SKM-1 (cell line): ENCODE measurements around the gene JCAD.
"Not testable (repeated sequence)": the region's sequence is repeated elsewhere in the genome, so short reads cannot be mapped to it uniquely, and the experiment has no call there.

Source experiments
- DNase-seq: peaks from one replicate; lab custom pipeline; 2025; ENCODE audit not compliant: unreplicated experiment; lab: John Stamatoyannopoulos, UW

JCAD gene

DNA sequence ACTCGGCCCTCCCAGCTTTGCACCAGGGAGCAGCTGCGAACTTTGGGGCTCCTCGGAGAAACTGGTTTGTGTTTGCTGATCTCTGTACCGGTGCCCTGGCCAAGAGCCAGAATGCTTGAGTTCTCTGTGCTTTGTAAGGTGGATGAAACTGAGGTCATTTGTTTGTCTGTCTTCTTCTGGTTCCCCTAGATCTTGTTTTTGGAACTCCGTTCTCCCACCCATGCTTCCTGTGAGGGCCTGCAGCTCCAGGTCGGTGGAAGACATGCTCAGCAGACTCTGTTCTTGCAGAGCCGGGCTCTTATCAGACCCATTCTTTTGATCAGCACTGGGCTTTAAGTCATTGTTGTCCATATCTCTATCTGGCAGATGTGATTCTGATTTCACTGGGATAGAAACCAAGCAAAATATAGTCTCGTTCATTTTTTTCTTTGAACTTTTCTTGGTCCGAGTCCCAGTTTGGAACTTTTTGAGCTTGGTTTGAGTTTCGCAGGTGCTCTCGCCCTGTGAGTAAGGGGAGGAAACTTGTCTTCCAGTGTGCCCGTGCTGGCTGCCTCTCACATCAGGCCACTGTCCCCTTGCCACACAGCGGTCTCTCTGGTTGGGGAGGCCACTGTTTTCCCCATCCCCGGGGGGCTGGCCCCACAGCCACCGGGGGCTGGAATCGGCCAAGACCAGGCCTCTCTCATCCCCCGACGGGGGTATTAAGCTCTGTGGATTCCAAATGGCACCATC, 31.2 kb downstream of the JCAD start:
- DNase-seq: no peak

DNA sequence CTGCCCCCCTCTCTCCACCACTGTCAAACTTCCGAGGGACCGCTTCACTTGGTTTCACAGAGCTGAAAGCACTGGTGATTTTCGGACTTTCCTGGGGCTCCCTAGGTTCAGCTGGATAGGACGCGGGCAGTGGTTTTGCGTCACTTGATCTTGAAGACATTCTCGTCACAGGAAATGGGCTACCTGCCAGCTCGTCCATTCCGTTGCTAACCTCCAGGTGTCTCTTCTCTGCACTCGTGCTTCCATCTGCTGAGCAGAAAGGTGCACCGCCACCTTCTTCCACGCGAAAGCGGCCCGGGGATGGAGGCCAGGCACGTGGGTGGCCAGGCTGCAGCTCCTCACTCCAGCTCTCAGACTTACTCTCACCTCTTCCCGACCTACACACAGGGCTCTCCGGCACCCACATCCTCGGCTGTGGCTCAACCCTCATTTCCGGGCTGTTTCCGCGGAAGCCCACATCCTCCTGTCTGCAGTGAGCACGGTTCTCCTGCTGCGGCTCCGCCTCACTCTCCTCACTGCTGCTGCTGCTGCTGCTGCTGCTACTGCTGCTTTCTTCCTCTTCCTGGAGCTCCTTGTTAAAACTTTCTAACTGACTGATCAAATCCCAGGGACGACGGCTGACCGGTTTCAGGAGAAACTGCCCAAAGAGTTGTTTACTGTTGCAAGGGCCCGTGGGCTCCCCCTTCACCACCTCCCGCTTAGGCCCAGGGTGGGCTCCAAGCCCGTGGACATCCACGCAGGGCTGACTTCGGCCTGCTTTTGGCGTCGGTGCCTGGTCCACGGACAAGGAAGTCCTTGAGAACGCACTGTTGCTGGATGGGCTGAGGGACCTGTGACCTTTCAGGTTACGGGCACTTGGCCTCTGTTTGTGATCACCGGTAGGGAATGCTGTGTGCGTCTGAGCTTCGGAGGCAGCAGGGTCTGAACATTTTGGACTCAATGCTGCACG, 32.1 kb downstream of the JCAD start:
- peak; percentile 62 for DNase-seq

GRCh38 chr10:30026578-30026977, 32.8 kb downstream of the JCAD start:
- no peak for DNase-seq

DNA sequence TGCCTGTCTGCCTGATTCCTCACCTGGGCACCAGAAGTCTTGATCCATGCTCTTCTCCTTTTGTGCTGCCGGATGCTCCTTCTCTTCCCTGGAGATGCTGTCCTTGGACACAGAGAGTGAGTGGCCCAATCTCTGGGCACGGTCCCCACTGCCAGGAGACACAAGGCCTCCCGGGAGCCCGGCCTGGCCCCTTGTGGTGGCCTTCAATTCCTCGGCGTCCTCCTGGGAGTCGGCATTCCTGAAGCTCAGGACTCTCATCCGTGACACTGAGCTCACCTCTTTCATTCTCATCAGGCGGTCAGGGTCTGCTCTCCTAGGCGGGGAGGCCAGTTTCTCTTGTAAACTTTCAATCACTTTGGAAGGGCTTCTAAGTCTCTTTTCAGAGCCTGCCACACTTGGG, 33.3 kb downstream of the JCAD start:
- no peak for DNase-seq

- not testable (repeated sequence) for DNase-seq
Observed at GRCh38 chr10:30025428-30025827, 34.0 kb downstream of the JCAD start.

DNA sequence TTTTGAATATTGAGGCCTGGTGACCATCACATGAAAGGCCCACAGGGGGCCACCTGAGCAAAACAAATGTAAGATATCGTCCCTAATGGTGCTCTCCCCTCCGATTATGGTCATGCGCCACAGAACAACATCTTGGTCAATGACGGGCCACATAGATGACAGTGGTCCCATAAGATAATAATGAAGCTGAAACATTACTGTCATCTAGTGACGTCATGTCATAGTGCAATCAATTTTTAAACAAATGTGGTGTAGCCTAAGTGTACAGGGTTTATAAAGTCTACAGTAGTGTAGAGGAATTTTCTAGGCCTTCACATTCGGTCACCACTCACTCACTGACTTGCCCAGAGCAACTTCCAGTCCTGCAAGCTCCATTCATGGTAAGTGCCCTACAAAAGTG, 36.8 kb downstream of the JCAD start:
- no peak for DNase-seq

DNA sequence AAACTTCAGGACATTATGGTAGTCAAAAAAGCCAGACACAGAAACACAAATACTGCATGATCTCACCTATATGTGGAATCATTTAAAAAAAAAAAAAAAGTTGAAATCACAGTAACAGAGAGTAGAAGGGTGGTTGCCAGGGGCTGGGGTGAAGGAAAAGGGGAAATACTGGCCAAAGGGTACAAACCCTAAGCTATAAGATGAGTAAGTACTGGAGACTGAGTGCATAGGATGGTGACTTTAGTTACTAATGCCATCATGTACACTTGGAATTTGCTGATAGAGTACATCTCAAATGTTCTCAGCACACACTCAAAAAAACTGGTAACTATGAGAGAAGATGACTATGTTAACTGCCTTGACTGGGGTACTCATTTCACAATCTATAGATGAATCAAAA, 39.9 kb downstream of the JCAD start:
- DNase-seq: no peak

- no peak for DNase-seq
Observed at GRCh38 chr10:30018496-30018895, 40.9 kb downstream of the JCAD start.

GRCh38 chr10:30017966-30018365, 41.4 kb downstream of the JCAD start:
- no peak for DNase-seq

- no peak for DNase-seq
Observed at GRCh38 chr10:30017556-30017955, 41.8 kb downstream of the JCAD start.

DNA sequence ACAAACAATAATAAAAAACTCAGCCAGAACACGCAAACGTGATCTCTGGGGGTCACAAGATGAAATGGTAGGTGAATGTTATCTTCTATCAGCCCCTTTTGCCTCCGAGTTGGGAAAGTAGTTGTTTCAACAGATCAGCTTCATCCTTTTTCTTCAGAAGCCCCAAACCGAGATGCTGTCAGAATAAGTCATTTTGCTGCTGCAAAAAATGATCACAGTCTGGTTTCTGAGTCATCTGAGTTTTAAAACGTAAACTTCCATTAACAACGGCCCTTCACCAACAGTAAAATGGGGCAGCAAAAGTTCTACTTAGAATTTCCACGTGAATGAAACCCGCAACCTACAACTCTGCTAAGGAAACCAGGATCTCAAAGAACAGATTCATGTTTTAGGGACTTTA, 44.9 kb downstream of the JCAD start:
- DNase-seq: no peak

DNA sequence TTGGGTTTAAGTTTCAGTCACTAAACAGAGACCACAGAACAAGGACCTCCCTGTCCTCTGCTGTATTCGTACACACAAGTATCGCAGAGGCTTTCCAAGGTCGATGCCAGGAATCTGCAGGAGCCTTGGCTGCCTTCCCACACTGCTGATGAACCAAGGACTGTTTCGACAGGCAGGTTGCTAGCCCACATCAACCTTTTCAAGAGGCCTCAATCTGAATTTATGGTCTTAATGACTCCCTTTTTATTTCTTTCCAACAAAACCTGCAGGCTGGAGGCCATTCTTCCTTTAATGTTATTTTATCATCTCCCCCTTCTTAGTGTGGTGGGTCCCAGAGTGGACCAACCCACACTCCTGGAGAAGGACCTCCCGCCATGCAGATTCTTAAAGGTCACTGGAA, 45.6 kb downstream of the JCAD start:
- DNase-seq: no peak

- DNase-seq: no peak
Observed at GRCh38 chr10:30011956-30012647, 47.3 kb downstream of the JCAD start.

DNA sequence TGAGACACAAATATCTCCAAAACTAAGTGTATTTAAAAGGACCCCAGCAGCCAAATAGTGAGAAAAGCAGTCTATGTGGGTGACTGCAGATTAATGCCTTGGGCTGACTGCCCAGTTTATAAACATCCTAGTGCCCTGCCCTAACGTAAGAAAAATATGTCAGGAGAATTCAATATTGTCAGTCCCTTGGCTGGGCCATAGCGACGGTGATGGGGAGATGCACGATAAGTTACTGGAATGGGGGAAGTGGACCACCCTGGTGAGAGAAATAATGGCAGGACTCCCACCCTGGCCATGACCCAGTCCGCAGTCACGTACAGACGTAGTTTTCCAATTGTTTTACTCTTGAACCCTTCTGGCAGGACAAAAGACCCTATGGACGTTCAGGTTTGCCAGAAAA, 48.0 kb downstream of the JCAD start:
- no peak for DNase-seq

GRCh38 chr10:30007406-30007805, 52.0 kb downstream of the JCAD start:
- DNase-seq: no peak

- no peak for DNase-seq
Observed at GRCh38 chr10:30006410-30006809, 53.0 kb downstream of the JCAD start.

GRCh38 chr10:30005116-30005515, 54.3 kb downstream of the JCAD start:
- DNase-seq: not testable (repeated sequence)

GRCh38 chr10:30002426-30003266, 56.7 kb downstream of the JCAD start:
- peak; percentile 4 for DNase-seq

DNA sequence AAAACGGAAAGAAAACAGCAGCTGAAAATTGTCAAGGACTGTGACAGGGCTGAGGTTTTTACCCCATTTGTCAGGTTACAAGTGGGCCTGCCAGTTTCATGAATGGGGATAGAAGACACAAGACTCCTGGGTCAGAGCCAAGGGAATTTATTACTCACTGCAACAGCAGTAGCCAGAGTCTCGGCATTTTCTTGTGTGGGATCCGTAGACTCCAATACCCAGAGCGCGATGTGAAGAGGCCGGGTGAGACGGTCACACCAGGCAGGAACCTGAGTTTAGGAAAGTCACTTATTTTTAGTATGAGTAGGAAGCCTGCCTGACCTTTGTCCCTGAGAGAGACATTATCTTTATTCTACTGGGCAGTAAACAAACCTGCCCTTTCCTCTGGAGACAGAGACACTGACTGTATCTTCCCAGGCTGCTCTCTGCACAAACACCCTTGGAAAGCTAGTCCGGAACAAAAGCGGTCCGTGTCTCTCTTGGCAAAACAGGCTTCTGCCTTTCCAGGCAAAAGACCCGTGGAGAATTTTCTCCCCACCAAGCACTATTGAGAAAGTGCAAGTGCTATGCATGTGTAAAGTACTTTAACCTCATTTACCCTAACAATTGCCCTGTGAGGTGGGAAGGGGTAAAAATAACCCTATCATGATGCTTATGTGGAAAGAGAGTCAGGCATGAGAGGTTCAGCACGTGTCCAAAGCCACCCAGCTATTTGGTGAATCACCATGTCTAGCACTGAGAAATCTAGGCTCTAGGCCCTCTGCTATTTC, 58.4 kb downstream of the JCAD start:
- DNase-seq: no peak
